Dermis microvascular lymphatic vessel endothelial cell (primary cell): Measurements from ENCODE around the gene MSI2. TPM values are rescaled to one million over a fixed set of nuclear protein-coding genes. Genes with fewer than 3 reads are reported as not detected.

Source experiments
- DNase-seq, 2 donors: peaks; one replicate each; pipeline versions ENCODE4 v3.0.0 to v3.0.0-alpha.2; 2010; ENCODE audit warnings: low read depth in 2 of 2
- total RNA-seq: library from RNA; depleted of rRNA; stranded (reverse); fragments of >200 nt; gene quantifications from 2 replicates; pipeline ENCODE4 v1.2.1, GENCODE V29; 2014

The MSI2 gene
- total RNA-seq, 1 donor from 2014 or later = 7.4 TPM

GRCh38 chr17:57340160-57340981, 84.0 kb downstream of the MSI2 start:
- DNase-seq = no peak

GRCh38 chr17:57341611-57342540, 85.6 kb downstream of the MSI2 start:
- DNase-seq = no peak

DNA sequence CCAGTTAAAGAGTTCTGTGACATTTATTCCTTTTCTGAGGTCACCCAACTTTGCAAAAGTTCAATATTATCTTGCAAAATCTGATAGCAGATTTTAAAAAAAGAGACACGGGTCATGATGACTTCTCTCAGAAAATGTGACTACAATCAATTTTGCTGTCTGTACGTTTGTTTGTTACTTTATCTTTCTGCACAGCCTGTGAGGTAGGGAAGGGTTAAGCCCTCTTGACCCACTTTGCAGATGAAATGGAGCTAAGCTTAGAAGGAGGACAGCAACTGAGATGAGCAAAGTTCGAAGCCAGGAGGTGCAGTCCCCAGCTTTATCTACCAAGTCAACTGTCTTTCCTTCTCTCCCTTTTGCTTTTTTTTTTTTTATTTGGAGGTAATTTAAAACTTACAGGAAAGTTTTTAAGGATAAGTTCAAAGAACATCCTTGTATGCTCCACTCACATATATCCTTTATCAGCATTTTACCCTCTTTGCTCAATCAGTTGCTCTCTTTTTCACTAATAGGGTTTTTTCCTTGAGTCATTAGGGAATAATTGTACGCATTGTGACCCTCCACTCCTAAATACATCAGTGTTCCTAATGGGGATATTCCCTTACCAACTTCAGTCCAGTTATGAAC, 86.8 kb downstream of the MSI2 start:
- no peak for DNase-seq

DNA sequence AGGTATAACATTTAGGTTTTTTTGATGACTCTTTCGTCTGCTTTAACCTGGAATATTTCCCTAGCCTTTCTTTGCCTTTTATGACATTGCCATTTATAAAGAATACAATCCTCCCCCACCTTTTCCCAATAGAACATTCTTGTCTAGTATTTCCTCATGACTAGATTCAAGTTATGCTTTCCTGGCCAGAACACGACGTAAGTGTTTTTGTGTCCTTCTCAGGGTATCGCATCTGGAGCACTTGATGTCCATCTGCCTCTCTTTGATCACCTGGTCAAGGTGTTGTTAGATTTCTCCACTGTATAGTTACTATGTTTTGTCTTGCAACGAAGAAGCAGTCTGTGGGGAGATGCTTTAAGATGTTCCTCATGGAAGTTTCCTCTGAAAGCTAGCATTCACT, 87.4 kb downstream of the MSI2 start:
- no peak for DNase-seq

DNA sequence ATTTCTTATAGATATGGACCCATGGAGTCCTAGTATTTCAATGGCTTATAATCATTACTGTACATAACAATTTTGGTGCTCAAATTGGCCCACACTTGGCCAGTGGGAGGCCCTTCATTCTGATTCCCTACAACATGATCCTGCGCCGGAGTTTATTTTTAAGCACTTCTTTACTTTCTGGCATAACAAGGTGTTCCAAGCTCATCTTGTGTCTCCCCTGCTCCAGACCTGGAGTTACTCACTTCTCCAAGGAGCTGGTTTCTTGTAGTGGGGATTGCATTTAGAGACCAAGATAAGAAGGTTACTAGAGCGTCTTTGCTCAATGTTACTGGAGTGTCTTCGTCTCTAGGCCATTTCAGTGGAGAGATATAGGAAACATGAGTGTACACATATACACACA, 87.9 kb downstream of the MSI2 start:
- DNase-seq = no peak

GRCh38 chr17:57349541-57350247, 93.4 kb downstream of the MSI2 start:
- DNase-seq = no peak

DNA sequence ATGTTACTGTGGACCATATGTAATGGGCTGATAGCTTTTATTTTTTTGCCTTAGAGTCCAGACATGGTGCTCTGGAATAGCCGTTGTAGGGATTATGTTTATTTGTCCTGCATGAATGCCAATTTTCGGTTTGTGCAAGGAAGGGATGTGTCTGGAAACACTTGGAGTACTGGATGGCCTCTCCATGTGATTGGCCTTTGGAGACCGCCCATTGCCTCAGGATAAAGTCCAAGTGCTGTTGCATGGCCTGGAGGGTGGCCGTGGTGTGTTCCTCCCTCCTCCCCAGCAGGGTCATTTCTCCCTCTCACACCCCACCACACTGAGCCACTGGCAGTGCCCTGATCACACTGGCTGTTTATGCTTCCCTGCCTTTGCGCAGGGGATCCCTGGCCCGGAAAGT, 93.9 kb downstream of the MSI2 start:
- no peak for DNase-seq

DNA sequence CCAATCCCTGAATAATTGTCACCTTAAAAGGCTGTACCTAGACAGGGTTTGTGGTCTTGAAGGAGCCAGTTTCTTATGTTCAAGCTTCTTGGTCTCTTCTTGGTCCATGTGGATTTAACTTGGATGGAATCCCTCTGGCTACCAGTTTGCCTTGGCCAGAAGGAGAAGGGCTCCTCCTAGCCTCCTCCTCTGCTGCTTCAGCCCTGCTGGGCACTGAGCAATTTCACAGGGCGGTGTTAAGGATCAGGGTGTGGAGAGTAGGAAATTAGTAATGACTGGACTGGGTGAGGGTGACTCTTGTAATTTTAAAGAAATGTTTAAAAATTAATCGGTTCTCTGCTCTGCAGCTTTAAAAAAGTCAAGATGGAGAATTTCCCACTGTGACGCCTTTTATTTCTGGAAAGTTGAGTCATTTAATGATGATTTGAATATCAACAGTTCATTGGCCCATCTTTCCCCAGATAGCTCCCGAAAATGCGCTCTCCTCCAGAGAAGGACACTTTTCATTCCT, 96.4 kb downstream of the MSI2 start:
- DNase-seq = no peak

DNA sequence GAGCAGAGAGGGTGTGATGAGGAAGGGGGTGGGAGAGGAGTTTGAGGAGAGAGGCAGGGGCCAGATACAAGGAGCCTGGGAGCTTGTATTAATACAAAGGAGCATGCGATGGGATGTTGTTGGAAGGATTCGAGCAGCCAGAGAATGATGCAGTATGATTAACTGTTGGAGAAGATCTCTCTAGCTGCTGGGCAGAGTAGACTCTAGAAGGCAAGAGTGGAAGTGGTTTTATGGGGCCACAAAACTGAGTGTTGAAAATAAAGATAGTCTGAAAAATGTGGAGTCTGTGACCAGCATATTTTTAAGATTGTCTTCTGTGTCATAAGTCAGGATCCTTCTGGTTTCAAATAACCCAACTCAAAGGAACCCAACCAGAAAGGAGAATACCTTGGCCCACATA, 98.3 kb downstream of the MSI2 start:
- DNase-seq = no peak

- no peak for DNase-seq
Measured at GRCh38 chr17:57355090-57355859, 99.0 kb downstream of the MSI2 start.

DNA sequence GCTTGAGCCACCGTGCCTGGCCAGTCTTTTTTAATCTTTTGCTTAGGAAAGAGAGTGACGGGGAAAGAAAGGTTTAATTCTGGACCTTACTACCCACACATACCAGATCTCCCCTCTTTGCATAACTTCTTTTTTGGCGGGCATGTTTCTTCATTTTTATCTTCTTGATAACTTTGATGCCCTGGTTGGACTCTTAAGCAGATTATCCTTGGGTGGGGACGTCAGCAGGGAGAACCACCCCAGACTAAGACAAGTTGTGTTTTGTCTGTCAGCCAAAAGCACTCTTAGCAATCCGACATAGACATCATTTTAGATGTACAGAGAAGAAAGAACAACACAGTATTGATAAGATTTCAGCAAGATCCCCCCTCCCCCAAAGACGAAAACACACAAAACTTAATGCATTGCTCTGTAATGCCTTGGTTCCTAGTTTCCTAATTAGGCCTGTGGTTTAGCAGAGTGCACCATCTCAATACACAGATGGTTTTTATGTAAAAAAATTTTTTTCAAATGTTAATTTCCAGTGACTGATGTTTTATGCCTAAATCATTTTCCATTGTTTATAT, 99.9 kb downstream of the MSI2 start:
- no peak for DNase-seq

DNA sequence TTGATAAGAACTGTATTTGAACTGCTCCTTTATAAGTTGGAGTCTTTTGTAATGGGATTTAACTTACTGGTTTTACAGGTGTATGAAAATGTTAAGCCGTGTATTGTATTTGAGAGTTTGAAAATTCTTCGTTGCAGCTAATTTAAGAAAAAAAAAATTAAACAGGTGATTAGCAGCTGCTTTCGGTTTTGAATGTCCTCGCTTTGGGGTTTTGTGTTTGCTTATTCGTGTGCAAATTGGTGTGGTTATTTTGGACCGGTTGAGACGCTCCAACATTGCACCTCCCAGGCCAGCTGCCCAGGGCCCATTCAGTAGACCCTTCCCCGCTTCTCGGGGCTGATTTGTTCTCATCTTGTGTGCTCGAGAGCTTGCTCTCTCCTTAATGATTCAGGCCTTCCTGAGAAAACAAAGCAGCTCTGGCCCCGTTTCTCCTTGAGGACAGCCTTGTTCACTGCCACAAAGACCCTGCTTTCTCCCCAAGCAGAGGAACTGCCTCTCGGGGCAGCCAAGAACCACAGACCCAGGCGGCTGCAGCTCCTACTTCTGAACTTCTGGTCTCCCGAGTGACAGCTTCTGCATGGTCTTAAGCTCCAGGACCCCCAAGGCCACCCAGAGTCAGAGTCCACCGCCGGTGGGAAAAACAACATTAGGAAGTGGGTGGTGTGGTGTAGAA, 100.5 kb downstream of the MSI2 start:
- DNase-seq = no peak

- DNase-seq = no peak
Measured at GRCh38 chr17:57357392-57357784, 101.1 kb downstream of the MSI2 start.

DNA sequence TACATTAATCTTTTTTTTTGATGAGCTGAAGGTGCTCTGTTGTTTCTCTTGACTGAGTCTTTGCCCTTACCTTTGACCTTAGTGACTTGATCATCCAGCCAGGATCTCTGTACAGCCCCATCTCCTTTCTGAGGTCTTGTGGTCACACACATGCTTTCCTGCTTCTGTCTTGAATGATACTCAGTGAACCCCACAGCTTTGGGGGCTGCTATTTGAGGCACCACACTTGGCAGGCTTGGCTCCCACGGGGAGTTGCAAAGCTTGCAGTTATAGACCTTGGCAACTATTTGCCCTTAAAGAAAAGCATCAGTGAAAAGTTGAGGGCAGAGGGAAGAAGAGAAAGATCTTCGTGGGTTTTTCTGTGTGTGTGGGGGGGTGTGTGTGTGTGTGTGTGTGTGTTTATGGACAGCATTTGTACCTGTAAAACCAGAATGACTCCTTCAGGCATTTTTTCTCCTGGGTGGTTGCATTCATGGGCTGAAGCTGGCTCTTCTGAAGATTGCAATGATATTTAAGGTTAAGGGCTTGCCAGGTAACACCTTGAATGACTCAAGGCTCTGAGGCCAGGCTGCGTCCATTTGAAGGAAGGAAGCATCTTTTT, 101.6 kb downstream of the MSI2 start:
- no peak for DNase-seq

DNA sequence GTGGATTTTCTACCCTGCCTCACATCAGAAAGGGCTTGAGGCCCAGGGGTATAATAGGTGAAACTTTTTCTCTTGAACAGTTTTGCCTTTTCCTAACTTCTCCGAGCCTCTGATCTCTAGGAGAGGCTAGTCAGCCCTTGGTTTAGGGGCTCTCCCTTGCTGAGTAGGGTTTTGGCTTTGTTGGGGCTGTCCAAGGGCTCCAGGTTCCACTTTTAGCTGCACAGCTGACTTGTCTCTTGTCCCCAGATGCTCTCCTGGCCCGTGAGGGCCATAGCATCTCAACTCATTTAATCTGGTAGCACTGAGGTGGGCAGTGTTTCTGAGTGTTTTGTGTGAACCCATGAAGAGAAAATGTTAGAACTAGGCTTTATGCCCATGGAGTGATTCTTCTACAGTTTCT, 103.9 kb downstream of the MSI2 start:
- no peak for DNase-seq

DNA sequence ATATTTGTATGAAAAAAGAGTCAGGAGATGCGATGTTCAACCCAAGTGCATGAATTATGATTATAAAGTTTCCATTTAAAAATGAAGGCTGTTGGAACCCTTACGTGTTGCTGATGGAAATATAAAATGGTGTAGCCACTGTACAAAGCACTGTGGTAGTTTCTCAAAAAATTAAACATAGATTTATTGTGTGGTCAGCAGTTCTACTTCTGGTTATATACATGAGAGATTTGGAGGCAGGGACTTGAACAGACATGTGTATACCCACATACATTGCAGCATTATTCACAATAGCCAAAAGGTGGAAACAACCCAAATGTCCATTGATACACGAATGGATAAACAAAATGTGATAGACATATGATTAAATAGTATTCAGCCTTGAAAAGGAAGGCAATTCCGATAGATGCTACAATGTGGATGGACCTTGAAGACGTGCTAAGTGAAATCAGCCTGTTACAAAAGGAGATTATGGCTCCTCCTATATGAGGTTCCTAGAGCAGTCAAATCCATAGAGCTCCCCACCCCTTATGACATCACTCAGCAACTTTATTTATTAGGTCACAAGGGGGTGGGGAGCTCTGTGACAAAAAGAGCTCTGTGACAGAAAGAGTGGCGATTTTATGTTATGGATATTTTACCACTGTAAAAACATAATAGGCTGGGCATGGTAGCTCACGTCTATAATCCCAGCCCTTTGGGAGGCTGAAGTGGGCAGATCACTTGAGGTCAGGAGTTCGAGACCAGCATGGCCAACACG, 106.7 kb downstream of the MSI2 start:
- no peak for DNase-seq

DNA sequence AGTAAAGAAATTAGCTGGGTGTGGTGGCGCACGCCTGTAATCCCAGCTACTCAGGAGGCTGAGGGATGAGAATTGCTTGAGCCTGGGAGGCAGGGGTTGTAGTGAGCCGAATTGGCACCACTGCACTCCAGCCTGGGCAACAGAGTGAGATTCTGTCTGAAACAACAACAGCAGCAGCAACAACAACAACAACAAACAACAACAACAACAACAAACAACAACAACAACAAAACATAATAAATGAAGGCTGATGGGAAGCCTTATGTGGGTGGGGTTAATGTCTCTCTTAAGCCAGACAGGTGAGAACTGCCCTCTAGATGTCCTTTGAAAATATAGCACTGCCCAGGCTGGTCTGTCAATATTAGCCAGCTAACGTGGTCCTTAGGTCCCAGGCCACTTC, 107.3 kb downstream of the MSI2 start:
- no peak for DNase-seq

DNA sequence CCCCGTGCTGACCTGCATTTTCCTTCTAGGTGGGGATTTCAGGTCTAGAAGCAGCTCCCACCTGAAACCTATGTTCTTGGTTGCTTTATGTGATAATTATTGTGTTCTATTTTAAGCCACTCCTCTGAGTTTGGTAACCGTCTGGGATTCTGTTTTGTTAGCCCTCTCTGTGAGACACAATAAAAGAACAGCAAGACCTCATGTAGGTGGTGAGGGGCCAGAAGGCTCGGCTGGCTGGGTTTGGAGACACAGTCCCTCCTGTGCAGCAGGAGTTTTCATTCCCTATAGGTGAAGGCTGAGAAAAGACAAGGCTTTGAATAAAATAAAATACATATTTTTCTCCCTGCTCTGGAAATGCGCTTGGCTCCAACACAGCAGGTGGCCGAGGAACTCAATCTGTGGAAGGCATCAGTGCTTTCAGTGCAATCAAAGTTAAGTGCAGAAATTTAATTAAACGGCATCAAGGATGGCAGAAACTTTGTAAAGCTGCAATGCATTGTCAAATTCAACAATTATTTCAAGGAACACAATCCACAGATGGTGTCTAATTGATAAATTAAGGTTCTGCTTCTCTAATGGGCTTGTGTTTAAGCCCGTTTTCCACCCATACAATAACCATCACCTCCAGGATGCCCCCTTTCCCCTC, 107.8 kb downstream of the MSI2 start:
- DNase-seq = no peak
